GM18858 (cell line): Measurements from ENCODE around the gene USP47.

Experiments used
- ATAC-seq: cut with Tn5 transposase; IDR thresholded peaks from one replicate; pipeline ENCODE4 v1.9.1; 2021; ENCODE audit not compliant: unreplicated experiment

The USP47 gene

DNA sequence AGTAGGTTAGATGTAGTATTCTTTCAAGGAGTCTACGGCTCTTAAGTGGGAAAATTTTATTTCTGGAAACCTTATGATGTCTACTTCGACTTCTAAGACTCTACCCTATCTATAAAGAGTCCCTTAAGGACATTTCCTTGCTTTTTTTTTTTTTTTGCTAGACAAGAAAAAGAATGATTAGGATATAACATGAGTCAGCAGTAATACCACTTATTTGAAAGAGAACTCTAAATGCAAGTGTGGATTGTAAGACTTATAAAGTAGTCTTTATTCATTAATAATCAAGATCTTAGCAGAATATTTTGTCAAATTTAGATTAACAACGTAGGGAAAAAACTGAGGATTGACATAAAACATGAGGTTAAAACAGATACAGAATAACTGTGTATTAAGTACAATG, 95.7 kb downstream of the USP47 start:
- no peak for ATAC-seq

DNA sequence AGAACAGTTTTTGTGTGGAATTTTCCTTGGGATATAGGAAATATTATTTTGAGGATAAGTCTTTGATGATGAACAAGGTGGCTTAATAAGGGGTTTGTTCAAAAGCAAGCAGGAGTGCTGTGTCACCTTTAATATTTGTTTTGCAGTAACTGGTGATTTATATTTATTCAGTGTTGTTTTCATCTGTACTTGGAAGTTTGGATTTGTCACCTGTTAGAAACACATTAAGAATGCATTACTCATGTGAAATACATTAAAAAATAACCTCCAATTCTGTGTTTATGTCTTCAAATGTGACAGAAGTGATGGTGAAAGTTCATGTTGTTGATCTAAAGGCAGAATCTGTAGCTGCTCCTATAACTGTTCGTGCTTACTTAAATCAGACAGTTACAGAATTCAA, 96.2 kb downstream of the USP47 start:
- ATAC-seq = no peak

GRCh38 chr11:11940551-11940950, 98.8 kb downstream of the USP47 start:
- ATAC-seq = no peak

- ATAC-seq = no peak
Measured at GRCh38 chr11:11942668-11943067, 100.9 kb downstream of the USP47 start.

DNA sequence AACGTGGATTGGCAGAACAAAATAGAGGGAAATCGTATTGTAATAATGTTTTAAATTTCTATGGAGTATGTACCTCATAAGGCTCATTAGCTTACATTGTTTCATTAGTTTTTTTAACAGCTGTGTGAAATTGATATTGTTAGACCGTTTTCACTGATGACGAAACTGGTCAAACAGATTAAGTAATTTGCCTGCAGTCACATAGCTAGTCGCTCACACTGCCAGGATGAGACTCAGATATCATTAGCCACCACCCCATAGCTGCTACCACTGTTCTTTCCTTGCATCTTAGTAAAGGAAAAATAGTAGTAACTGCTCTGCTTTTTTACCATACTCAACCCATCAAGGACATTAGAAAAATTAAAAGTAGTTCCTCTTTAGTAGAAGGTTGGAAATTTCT, 102.7 kb downstream of the USP47 start:
- ATAC-seq = no peak

DNA sequence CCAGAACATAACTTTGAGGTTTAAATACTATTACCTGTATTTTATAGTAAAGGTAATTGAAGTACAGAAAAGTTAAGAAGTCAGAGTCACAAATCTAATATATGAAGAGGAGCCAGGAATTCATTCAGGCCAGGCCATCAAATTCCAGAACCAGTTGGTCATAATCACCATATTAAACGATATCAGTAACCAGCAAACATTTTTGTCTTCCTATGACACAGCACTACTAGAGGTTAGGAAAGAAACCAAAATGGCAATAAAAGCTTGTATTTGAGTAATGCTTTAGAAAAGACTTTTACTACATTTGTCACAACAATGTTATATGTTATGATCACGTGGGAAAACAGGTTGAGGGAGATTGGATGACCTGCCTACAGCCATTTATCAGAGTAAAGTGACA, 104.4 kb downstream of the USP47 start:
- no peak for ATAC-seq

DNA sequence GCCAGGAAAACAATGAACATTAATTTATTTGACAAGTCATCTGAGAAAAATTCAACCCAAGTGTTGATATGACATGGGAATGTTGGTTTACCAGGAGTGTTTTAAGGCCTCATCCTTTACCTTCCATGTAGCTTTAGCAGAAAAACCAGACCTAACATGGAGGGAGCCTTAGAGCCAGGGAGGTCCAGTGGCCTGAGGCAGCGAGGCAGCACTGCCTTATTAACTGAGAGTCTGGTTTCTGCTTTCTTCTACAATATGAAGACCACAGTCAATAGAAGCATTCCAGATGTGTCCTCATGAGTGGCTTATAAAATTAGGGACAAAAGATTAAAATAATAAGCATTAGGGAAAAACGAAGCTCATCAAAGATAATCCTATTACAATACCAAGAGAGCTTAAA, 105.1 kb downstream of the USP47 start:
- ATAC-seq = no peak

- no peak for ATAC-seq
Measured at GRCh38 chr11:11947825-11948224, 106.1 kb downstream of the USP47 start.

DNA sequence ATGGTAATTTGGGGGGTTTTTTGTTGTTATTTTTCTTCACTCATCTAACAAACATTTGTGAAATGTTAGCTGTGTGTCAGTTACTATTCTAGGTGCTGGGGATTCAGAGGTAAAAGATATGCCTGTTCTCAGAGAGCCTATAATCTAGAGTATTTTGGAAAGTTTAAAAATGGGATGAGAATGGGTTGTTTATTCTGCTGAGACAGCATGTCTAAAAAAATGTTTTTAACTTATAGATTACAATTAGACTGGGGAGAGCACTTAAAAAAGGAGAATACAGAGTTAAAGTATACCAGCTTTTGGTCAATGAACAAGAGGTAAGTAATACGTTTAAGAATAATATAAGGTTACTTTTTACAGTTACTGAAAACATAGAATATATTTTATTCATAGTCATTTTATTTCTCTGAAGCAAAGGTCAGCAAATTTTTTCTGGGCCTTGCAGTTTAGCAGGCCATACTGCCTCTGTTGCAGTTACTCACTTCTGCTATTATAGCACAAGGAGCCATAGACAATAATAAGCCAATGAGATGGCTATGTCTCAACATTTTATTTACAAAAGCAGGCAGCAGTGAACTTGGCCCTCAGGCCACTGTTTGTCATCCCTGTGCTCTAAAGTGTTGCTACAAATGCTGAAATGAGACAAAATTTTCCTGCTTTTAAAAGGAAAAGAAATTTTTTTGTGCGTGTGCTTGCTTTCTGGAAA, 106.6 kb downstream of the USP47 start:
- ATAC-seq = no peak

- ATAC-seq = no peak
Measured at GRCh38 chr11:11949482-11949881, 107.7 kb downstream of the USP47 start.

DNA sequence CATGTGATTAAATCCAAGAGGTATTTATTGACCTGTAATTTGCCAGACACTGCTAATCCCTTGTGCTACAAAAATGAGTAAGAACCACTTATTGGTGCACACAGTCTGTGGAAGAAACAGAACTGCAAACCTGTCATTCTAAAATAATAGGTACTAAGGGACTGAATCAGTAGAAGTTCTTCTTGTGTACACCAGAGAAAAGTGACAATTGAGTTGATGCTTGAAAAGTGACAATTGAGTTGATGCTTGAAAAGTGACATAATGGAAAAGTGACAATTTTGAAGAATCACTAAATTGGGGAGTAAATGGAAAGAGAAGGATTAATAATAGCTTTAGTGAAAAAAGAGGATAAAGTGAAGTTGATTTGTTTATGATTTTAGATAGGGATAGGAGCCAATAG, 110.3 kb downstream of the USP47 start:
- no peak for ATAC-seq

GRCh38 chr11:11956006-11956405, 114.2 kb downstream of the USP47 start:
- no peak for ATAC-seq

- ATAC-seq = no peak
Measured at GRCh38 chr11:11958403-11959231, 116.8 kb downstream of the USP47 start.

DNA sequence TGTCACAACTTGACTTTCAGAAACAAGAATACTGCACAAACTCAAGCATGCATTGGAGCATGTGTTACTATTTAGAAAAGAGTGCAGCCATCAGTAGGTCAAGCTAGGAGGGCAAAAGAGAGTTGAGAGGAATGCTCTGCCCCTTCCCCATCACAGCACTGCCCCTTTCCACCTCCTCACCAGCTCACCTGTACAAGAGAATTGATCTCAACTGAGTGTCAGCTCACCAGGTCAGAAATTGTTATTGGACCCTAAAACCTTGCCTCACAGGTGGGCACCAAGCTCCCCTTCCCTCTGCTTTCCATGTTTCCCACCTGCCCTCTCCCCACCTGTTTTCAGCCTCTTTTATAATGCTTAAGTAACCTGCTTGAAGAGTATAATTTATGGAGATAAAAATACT, 117.8 kb downstream of the USP47 start:
- ATAC-seq = no peak

GRCh38 chr11:11960687-11961086, 118.9 kb downstream of the USP47 start:
- ATAC-seq = no peak

GRCh38 chr11:11961399-11962028, 119.7 kb downstream of the USP47 start:
- ATAC-seq = no peak

DNA sequence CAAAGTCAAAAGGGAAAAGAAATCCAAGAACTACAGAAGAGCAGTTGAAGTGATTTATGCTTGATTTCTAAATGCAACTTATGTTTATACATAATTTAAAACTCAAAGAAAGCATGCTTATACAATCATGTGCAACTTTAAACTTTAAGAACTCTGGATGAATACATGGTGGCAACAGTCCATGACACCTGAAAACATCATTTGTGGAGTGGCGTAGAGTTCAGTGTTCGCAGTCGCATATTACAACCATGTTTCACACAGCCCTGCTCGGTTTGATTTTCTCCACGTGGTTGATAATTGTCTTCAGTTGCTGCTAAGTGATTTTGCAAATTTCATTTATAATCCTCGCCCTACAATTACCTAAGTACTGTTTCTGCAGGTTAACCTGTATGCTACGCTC, 121.3 kb downstream of the USP47 start:
- ATAC-seq = no peak

- no peak for ATAC-seq
Measured at GRCh38 chr11:11963842-11964773, 122.3 kb downstream of the USP47 start.

GRCh38 chr11:11964774-11965150, 123.0 kb downstream of the USP47 start:
- ATAC-seq = no peak

- ATAC-seq = no peak
Measured at GRCh38 chr11:11965192-11965591, 123.4 kb downstream of the USP47 start.
